HCT116 (cell line): ENCODE results near the gene PXN. TPM values are rescaled to one million over a fixed set of nuclear protein-coding genes. Genes with fewer than 3 reads are reported as not detected.

Experiments
- ATAC-seq: fragments of 200-7000 bp; cut with Tn5 transposase; 2 replicates; pipeline ENCODE4 v1.9.1; 2020; ENCODE audit warnings: mild to moderate bottlenecking, moderate library complexity
- BruUV-seq: library from RNA; stranded (reverse); fragments of 400-500 nt; replicated peaks from 2 replicates; lab custom pipeline; 2021; lab: Mats Ljungman, UMichigan
- CTCF ChIA-PET: fragments of 300-600 bp; sonication (Branson Sonifier 250); formaldehyde crosslinking; loops from one replicate; lab custom pipeline; 2021; ENCODE audit warnings: antibody characterized with exemption; lab: Charles Lee
- POLR2A ChIA-PET: fragments of 300-600, 350-600 bp; sonication (Branson Sonifier 250); formaldehyde crosslinking; loops from one replicate; lab custom pipeline; 2021; ENCODE audit warnings: antibody characterized with exemption; lab: Charles Lee
- RAD21 ChIA-PET, 2 experiments: fragments of 300-600 bp; sonication (Branson Sonifier 250); formaldehyde crosslinking; loops; one replicate each; lab custom pipeline; 2023; ENCODE audit warnings: low total read pairs in 2 of 2; ENCODE audit not compliant: uncharacterized antibody in 2 of 2, unreplicated experiment in 2 of 2, low non-redundant PET in 1 of 2; lab: Charles Lee
- DNase-seq: peaks from one replicate; pipeline ENCODE4 v3.0.0-alpha.2; 2010; ENCODE audit warnings: low read depth, low spot score
- H2AFZ ChIP-seq: fragments of 200-600 bp; shearing (Covaris generic), sonication (generic); 2 replicates; pipeline ENCODE4 v1.6.1; 2017; ENCODE audit warnings: low read depth, mixed run types, mixed read lengths, antibody characterized with exemption, low read length; ENCODE audit not compliant: poor library complexity, severe bottlenecking
- H3K27ac ChIP-seq: 2 replicates; pipeline ENCODE4 v1.5.1; 2012; ENCODE audit warnings: low read depth, low read length
- H3K27me3 ChIP-seq: fragments of 200-600 bp; sonication (generic); 2 replicates; pipeline ENCODE4 v1.6.1; 2016; ENCODE audit warnings: mixed run types, low read length, mixed read lengths; ENCODE audit not compliant: insufficient read depth
- H3K36me3 ChIP-seq, 2 experiments: fragments of 200-500 bp in 1 of 2; fragments of 200-600 bp in 1 of 2; sonication (Bioruptor generic) in 1 of 2; sonication (generic) in 1 of 2; 2 replicates each; pipeline versions ENCODE4 v1.5.1 to v1.6.1; 2014 to 2016; ENCODE audit warnings: low read length in 2 of 2, inconsistent platforms in 1 of 2, mixed read lengths in 1 of 2, mixed run types in 1 of 2; ENCODE audit not compliant: insufficient read depth in 2 of 2, control insufficient read depth in 1 of 2
- H3K4me1 ChIP-seq, 2 experiments: fragments of 200-600 bp in 1 of 2; sonication (generic) in 1 of 2; 2 replicates each; pipeline versions ENCODE4 v1.5.1 to v1.6.1; 2012 to 2017; ENCODE audit warnings: low read length in 2 of 2, inconsistent platforms in 1 of 2, mild to moderate bottlenecking in 1 of 2, mixed read lengths in 1 of 2, mixed run types in 1 of 2, moderate library complexity in 1 of 2; ENCODE audit not compliant: insufficient read depth in 2 of 2, control insufficient read depth in 1 of 2
- H3K4me2 ChIP-seq: fragments of 200-600 bp; sonication (generic); 2 replicates; pipeline ENCODE4 v1.6.1; 2017; ENCODE audit warnings: mixed run types, low read length, mixed read lengths
- H3K4me3 ChIP-seq, 2 experiments: fragments of 200-600 bp in 1 of 2; sonication (generic) in 1 of 2; replicated peaks in 1 of 2; 2 replicates each; pipeline ENCODE4 v1.5.1; 2011 to 2016; ENCODE audit warnings: low read length in 2 of 2, control low read depth in 1 of 2, low read depth in 1 of 2, mild to moderate bottlenecking in 1 of 2, mixed read lengths in 1 of 2, mixed run types in 1 of 2
- H3K79me2 ChIP-seq: fragments of 200-600 bp; sonication (generic); 2 replicates; pipeline ENCODE4 v1.6.1; 2017; ENCODE audit warnings: mild to moderate bottlenecking, mixed run types, low read length, moderate library complexity, mixed read lengths; ENCODE audit not compliant: insufficient read depth
- H3K9ac ChIP-seq: fragments of 200-600 bp; sonication (generic); 2 replicates; pipeline ENCODE4 v1.6.1; 2016; ENCODE audit warnings: low read length, mixed read lengths
- H3K9me2 ChIP-seq: fragments of 200-600 bp; sonication (generic), shearing (Covaris generic); 2 replicates; pipeline ENCODE4 v1.6.1; 2017; ENCODE audit warnings: mixed run types, mild to moderate bottlenecking, moderate library complexity; ENCODE audit not compliant: insufficient read depth
- H3K9me3 ChIP-seq, 2 experiments: fragments of 200-500 bp in 1 of 2; fragments of 200-600 bp in 1 of 2; sonication (Bioruptor generic) in 1 of 2; sonication (generic) in 1 of 2; 2 replicates each; pipeline ENCODE4 v1.6.1; 2014 to 2017; ENCODE audit warnings: low read length in 2 of 2, mixed read lengths in 2 of 2, inconsistent platforms in 1 of 2, low read depth in 1 of 2, mild to moderate bottlenecking in 1 of 2, mixed run types in 1 of 2, moderate library complexity in 1 of 2; ENCODE audit not compliant: control insufficient read depth in 1 of 2, insufficient read depth in 1 of 2
- H4K20me1 ChIP-seq: fragments of 200-600 bp; sonication (generic), shearing (Covaris generic); 2 replicates; pipeline ENCODE4 v1.6.1; 2017; ENCODE audit warnings: mixed run types, mild to moderate bottlenecking, moderate library complexity; ENCODE audit not compliant: insufficient read depth
- CBX3 ChIP-seq: IDR thresholded peaks from 2 replicates; pipeline ENCODE4 v1.6.1; 2012; ENCODE audit warnings: low read depth
- CEBPB ChIP-seq: IDR thresholded peaks from 2 replicates; pipeline ENCODE4 v1.6.1; 2012; ENCODE audit warnings: low read depth
- EZH2 ChIP-seq: fragments of 200-600 bp; sonication (generic); IDR thresholded peaks from 2 replicates; pipeline ENCODE4 v1.6.1; 2017; ENCODE audit warnings: antibody characterized with exemption, mixed run types
- FOSL1 ChIP-seq: IDR thresholded peaks from 2 replicates; pipeline ENCODE4 v1.6.1; 2012; ENCODE audit warnings: low read depth
- POLR2AphosphoS5 ChIP-seq: IDR thresholded peaks from 2 replicates; pipeline ENCODE4 v1.6.1; 2011; ENCODE audit warnings: mild to moderate bottlenecking, low read depth, low read length, moderate library complexity
- SP1 ChIP-seq: IDR thresholded peaks from 2 replicates; pipeline ENCODE4 v1.6.1; 2012; ENCODE audit warnings: low read depth
- SRF ChIP-seq: IDR thresholded peaks from 2 replicates; pipeline ENCODE4 v1.6.1; 2012; ENCODE audit warnings: low read depth
- TCF7L2 ChIP-seq: IDR thresholded peaks from 2 replicates; pipeline ENCODE4 v1.7.0; 2011; ENCODE audit warnings: borderline replicate concordance, inconsistent platforms; ENCODE audit not compliant: insufficient read depth, insufficient read length; ENCODE audit errors: extremely low read depth
- intact Hi-C: fragments of 100-400 bp; cut with micrococcal nuclease; formaldehyde crosslinking; loops from 2 replicates; pipeline ENCODE4 v1.10.0; 2022
- total RNA-seq: library from RNA; stranded (reverse); gene quantifications from one replicate; pipeline ENCODE4 v1.2.1, GENCODE V29; 2021; ENCODE audit not compliant: unreplicated experiment
- TF ChIP-seq, protein P1 (sequence below): IDR thresholded peaks from 2 replicates; pipeline ENCODE4 v1.6.1; 2012; ENCODE audit warnings: low read depth
- TF ChIP-seq, protein P2 (sequence below): IDR thresholded peaks from 2 replicates; pipeline ENCODE4 v1.6.1; 2012
- TF ChIP-seq, protein P3 (sequence below): IDR thresholded peaks from 2 replicates; pipeline ENCODE4 v1.6.1; 2012

PXN gene
- total RNA-seq, 1 experiment from 2014 or later, result 211 TPM

DNA sequence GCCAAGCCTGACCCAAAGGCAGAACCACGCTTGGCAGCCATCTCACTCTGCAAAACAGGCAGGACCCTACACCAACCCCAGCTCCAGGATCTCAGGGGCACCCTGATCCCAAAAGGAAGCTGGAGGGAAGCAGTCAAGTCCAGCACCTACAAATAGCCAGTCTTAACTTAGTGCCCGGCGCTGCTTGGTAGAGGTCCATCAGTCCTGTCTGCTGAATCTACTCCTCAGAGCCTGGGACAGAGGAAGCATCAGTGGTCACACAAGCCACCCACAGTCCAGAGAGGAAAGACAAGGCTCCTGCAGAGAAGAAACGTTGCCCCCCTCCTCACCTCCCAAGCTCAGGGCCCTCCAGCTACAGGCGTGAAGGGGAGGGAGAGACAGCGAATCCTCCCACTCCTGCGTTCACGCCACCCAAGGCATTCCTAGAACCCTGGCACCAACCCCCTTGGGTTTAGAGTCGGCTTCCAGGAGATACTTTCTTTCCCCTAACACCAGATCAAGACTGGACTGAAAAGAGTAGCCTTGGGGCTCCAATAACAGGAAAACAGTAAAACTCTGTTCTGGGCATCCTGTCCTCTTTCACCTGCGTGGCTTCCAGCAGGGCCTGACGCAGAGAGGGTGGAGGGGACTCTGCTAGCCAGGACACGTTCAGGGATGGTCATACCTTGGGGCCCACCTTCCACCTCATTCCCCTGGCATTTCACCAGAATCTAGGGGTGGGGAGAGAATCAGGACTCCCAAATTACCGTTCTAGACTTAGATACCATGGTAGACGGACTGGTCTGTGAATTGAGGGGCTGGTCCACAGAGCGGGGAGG, 1.2 kb downstream of the PXN start:
- Histone ChIP-seq H3K4me1 (peaks cover 44 to 67% of the 10 kb centered on the region in 2 experiments), H3K4me3 (peak overlapping the region; percentile 66 to 85), H3K27me3 (no peaks in the 10 kb centered on the region), H3K9me2 (no peaks in the 10 kb centered on the region), H3K9me3 (no peaks in the 10 kb centered on the region), H2AFZ (no peak overlapping the region), H3K36me3 (peaks cover 0 to 7% of the 10 kb centered on the region in 2 experiments; a peak in 1 of 4 replicates), H3K79me2 (peaks cover 61% of the 10 kb centered on the region), H3K27ac (peak overlapping the region; percentile 93), H4K20me1 (no peaks in the 10 kb centered on the region), H3K4me2 (peak overlapping the region; percentile 85), H3K9ac (peak overlapping the region; percentile 89)
- no TSS peak for BruUV-seq
- CTCF ChIA-PET, result interaction anchor here (1.1 to 8.7 kb wide), 3 partner anchors 35 to 68 kb away, joined by 3 to 181 read pairs (median 6); no protein-coding TSS in a partner anchor
- RAD21 ChIA-PET, result interaction anchor here (0.6 to 6.5 kb wide), 3 partner anchors 34 to 44 kb away, joined by 3 to 62 read pairs (median 33); no protein-coding TSS in a partner anchor
- POLR2A ChIA-PET, result interaction anchor here (3.8 to 8.6 kb wide), 3 partner anchors 27 to 63 kb away, joined by 31 to 123 read pairs (median 112); partner anchors contain the start of genes RNU4-1, RNU4-2 and RPLP0
- DNase-seq (no peak), ATAC-seq (no peak)
- intact Hi-C loops, result no loop called here
- no peak for TF ChIP-seq POLR2AphosphoS5
- TF ChIP-seq SRF, result no peak
- TF ChIP-seq CBX3, result no peak
- no peak for TF ChIP-seq FOSL1
- no peak for TF ChIP-seq SP1
- no peak for TF ChIP-seq CEBPB
- TF ChIP-seq, all 23 proteins: peak for 0

DNA sequence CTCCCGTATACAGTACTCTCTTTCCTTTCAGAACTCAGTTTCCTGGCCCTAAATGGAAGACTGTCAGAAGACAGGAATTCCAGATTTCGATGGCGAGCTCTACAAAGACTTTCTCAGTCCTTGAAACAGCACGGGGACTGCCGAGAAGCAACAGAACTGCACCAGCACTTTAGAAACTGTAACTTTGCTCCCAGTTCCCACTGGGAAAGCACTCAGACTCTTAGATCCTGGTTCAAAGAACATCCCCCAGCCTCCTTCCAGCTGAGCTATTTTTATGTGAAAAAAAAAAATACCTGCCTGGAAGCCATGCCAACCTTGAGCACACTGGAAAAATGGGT, 1.8 kb downstream of the PXN start:
- Histone ChIP-seq H3K27me3 (no peaks in the 10 kb centered on the region), H3K9me3 (no peaks in the 10 kb centered on the region), H4K20me1 (no peaks in the 10 kb centered on the region), H3K79me2 (peaks cover 67% of the 10 kb centered on the region), H3K9ac (peak overlapping the region; percentile 89), H3K27ac (peak overlapping the region; percentile 93), H3K4me3 (peak overlapping the region; percentile 66 to 85), H3K36me3 (peaks cover 0 to 7% of the 10 kb centered on the region in 2 experiments; a peak in 1 of 4 replicates), H2AFZ (no peak overlapping the region), H3K4me2 (peak overlapping the region; percentile 85), H3K9me2 (no peaks in the 10 kb centered on the region), H3K4me1 (peaks cover 45 to 68% of the 10 kb centered on the region in 2 experiments)
- no peak for ATAC-seq
- RAD21 ChIA-PET, result interaction anchor here (4.4 to 6.5 kb wide), 2 partner anchors 34 to 35 kb away, joined by 33 to 62 read pairs; no protein-coding TSS in a partner anchor
- TF ChIP-seq SRF (no peak), EZH2 (no peak), CEBPB (no peak), CBX3 (no peak), TCF7L2 (no peak), FOSL1 (no peak)
- TF ChIP-seq, protein P1, sequence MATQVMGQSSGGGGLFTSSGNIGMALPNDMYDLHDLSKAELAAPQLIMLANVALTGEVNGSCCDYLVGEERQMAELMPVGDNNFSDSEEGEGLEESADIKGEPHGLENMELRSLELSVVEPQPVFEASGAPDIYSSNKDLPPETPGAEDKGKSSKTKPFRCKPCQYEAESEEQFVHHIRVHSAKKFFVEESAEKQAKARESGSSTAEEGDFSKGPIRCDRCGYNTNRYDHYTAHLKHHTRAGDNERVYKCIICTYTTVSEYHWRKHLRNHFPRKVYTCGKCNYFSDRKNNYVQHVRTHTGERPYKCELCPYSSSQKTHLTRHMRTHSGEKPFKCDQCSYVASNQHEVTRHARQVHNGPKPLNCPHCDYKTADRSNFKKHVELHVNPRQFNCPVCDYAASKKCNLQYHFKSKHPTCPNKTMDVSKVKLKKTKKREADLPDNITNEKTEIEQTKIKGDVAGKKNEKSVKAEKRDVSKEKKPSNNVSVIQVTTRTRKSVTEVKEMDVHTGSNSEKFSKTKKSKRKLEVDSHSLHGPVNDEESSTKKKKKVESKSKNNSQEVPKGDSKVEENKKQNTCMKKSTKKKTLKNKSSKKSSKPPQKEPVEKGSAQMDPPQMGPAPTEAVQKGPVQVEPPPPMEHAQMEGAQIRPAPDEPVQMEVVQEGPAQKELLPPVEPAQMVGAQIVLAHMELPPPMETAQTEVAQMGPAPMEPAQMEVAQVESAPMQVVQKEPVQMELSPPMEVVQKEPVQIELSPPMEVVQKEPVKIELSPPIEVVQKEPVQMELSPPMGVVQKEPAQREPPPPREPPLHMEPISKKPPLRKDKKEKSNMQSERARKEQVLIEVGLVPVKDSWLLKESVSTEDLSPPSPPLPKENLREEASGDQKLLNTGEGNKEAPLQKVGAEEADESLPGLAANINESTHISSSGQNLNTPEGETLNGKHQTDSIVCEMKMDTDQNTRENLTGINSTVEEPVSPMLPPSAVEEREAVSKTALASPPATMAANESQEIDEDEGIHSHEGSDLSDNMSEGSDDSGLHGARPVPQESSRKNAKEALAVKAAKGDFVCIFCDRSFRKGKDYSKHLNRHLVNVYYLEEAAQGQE, result no peak
- TF ChIP-seq, protein P2, sequence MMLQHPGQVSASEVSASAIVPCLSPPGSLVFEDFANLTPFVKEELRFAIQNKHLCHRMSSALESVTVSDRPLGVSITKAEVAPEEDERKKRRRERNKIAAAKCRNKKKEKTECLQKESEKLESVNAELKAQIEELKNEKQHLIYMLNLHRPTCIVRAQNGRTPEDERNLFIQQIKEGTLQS, result no peak
- TF ChIP-seq, protein P3, sequence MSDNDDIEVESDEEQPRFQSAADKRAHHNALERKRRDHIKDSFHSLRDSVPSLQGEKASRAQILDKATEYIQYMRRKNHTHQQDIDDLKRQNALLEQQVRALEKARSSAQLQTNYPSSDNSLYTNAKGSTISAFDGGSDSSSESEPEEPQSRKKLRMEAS, result no peak
- CTCF ChIA-PET, result interaction anchor here (8.7 kb wide), 1 partner anchor 34 kb away, joined by 181 read pairs; no protein-coding TSS in a partner anchor
- POLR2A ChIA-PET, result interaction anchor here (2.8 to 8.6 kb wide), 4 partner anchors 16 to 62 kb away, joined by 19 to 123 read pairs (median 72); partner anchors contain the start of genes RNU4-1, RNU4-2 and RPLP0
- intact Hi-C loops, result no loop called here
- no TSS peak for BruUV-seq
- DNase-seq, result no peak
